HEK293T (cell line): Measurements from ENCODE around the gene SDC4.

Experiments
- BHLHE40 ChIP-seq: fragments of 450-650 bp; IDR thresholded peaks from 2 replicates; pipeline ENCODE4 v1.6.1; 2016; ENCODE audit warnings: mild to moderate bottlenecking, moderate library complexity, borderline replicate concordance
- ELF4 ChIP-seq: fragments of 450-650 bp; IDR thresholded peaks from 2 replicates; pipeline ENCODE4 v1.6.1; 2017; ENCODE audit warnings: antibody characterized with exemption
- FOXA1 ChIP-seq: fragments of 450-650 bp; IDR thresholded peaks from 2 replicates; pipeline ENCODE4 v1.6.1; 2016; ENCODE audit warnings: mild to moderate bottlenecking
- FOXK2 ChIP-seq: fragments of 450-650 bp; IDR thresholded peaks from 2 replicates; pipeline ENCODE4 v1.6.1; 2016; ENCODE audit warnings: mild to moderate bottlenecking
- FOXM1 ChIP-seq: fragments of 450-650 bp; IDR thresholded peaks from 2 replicates; pipeline ENCODE4 v1.6.1; 2017; ENCODE audit warnings: mild to moderate bottlenecking, borderline replicate concordance
- HDGF ChIP-seq: fragments of 450-650 bp; IDR thresholded peaks from 2 replicates; pipeline ENCODE4 v1.6.1; 2017; ENCODE audit warnings: antibody characterized with exemption, borderline replicate concordance
- L3MBTL2 ChIP-seq: fragments of 450-650 bp; conservative IDR thresholded peaks from 2 replicates; pipeline ENCODE4 v1.6.1; 2016; ENCODE audit warnings: mild to moderate bottlenecking
- NFRKB ChIP-seq: fragments of 450-650 bp; IDR thresholded peaks from 2 replicates; pipeline ENCODE4 v1.6.1; 2016; ENCODE audit warnings: mild to moderate bottlenecking, moderate library complexity
- SP1 ChIP-seq: fragments of 450-650 bp; IDR thresholded peaks from 2 replicates; pipeline ENCODE4 v1.6.1; 2017
- SUZ12 ChIP-seq: fragments of 450-650 bp; IDR thresholded peaks from 2 replicates; pipeline ENCODE4 v1.6.1; 2016; ENCODE audit warnings: mild to moderate bottlenecking
- ZNF384 ChIP-seq: fragments of 450-650 bp; IDR thresholded peaks from 2 replicates; pipeline ENCODE4 v1.6.1; 2016

DNA sequence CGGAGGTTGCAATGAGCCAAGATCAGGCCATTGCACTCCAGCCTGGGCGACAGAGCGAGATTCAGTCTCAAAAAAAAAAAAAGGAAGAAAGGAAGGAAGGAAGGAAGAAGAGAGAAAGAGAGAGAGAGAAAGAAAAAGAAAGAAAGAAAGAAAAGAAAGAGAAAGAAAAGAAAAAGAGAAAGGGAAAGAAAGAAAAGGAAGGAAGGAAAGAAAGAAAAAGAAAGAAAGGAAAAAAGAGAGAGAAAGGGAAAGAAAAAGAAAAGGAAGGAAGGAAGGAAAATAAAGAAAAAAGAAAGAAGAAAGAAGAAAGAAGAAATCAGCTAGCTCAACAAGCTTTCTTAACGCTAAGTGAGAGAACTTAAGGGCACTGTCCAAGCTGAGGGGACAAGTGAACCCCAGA lies 32.6 kb downstream of the SDC4 start:
- no peak for TF ChIP-seq ZNF384
- TF ChIP-seq BHLHE40: no peak
- TF ChIP-seq NFRKB: no peak
- no peak for TF ChIP-seq SUZ12
- TF ChIP-seq FOXK2: no peak
- TF ChIP-seq ELF4: no peak
- no peak for TF ChIP-seq FOXA1
- TF ChIP-seq SP1: no peak
- TF ChIP-seq FOXM1: no peak
- no peak for TF ChIP-seq HDGF
- TF ChIP-seq L3MBTL2: no peak
